A549 treated with AZD2906 at 1 μM for 4 hours (cell line): ENCODE results near the gene SDR42E1. TPM values are rescaled to one million over a fixed set of nuclear protein-coding genes. Genes with fewer than 3 reads are reported as not detected.

Source experiments
- total RNA-seq: library from RNA; stranded (reverse); fragments of 200-300 nt; extraction: Qiagen RNA extraction; gene quantifications from 5 replicates; pipeline ENCODE4 v1.2.3, GENCODE V29; 2022

SDR42E1 gene, protein sequence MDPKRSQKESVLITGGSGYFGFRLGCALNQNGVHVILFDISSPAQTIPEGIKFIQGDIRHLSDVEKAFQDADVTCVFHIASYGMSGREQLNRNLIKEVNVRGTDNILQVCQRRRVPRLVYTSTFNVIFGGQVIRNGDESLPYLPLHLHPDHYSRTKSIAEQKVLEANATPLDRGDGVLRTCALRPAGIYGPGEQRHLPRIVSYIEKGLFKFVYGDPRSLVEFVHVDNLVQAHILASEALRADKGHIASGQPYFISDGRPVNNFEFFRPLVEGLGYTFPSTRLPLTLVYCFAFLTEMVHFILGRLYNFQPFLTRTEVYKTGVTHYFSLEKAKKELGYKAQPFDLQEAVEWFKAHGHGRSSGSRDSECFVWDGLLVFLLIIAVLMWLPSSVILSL
- total RNA-seq, result 1.1 to 1.6 TPM (median 1.2 TPM) in 5 replicates

DNA sequence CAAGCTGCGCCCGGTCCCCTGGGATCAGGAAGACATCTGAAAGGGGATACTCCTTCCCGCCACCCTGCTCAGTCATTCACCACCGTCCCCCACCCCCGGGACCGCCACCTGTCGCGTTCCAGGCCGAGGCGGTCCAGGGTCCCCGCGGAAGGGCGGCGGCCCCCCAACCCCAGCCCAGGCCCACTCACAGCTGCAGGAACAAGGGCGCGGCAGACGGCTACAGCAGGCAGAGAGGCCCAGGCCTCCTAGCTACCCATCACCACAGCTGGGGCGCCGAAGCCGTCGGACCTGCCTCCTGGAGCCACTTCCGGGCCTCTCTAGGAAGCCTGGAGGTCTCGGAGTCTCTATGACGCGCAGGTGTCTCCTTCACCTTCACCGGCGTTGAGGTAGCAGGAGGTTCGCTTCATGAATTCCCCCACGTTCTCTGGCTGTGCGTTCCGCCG lies at the start of gene SDR42E1:
TSS of gene SDR42E1 (minus strand) at position 272 of the 443 bp plus-strand sequence. CDS start 10,612 bp downstream, outside the sequence.

DNA sequence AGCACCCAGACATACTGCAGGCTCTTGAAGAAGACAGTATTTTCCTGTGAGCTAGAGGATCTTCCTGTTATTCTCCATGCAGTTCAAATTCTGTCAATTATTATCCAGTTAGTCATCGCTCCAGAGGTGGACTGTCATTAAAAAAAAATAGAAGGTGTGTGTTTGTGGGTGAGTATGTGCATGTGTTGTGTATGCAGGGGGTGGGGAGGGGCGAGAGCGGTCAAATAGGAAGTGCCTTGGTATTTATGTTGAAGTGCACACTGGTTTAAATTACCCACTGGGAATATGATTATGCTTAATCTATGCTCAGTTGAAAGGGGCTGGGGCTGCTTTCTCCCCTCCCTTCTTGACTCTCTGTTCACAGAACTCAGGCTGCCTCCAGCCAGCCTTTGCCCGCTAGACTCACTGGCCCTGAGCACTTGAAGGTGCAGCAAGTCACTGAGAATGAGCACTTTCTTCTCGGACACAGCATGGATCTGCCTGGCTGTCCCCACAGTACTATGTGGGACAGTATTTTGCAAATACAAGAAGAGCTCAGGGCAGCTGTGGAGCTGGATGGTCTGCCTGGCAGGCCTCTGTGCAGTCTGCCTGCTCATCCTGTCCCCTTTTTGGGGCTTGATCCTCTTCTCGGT lies 23.8 kb upstream of the SDR42E1 start, which contains the start of gene HSD17B2:
TSS of gene HSD17B2 (plus strand) at position 273 of the 632 bp plus-strand sequence. CDS start at position 445, 172 bp downstream.

Other genes with a start within 250 kb of the SDR42E1 start
- 3.3 to 4.3 TPM (median 3.4 TPM) in 5 replicates for gene PLCG2, start 232.2 kb downstream of the SDR42E1 start, total RNA-seq
- gene HSD17B2, start 23.8 kb upstream of the SDR42E1 start, total RNA-seq, result 0.06 to 0.09 TPM in 2 of 5 replicates, not detected in the others
- gene MPHOSPH6, start 158.8 kb upstream of the SDR42E1 start, total RNA-seq, result 26.9 to 40.2 TPM (median 27.5 TPM) in 5 replicates